H4 (cell line): Measurements from ENCODE around the gene ANO2. TPM values are rescaled to one million over a fixed set of nuclear protein-coding genes. Genes with fewer than 3 reads are reported as not detected.
"Not testable (repeated sequence)": the region's sequence is repeated elsewhere in the genome, so short reads cannot be mapped to it uniquely, and the experiment has no call there.

ENCODE experiments used
- DNase-seq: peaks from one replicate; pipeline ENCODE4 v3.0.0-alpha.2; 2015; ENCODE audit warnings: low spot score
- total RNA-seq: library from RNA; depleted of rRNA; stranded (reverse); fragments of >200 nt; shearing (Covaris generic); gene quantifications from 2 replicates; pipeline ENCODE4 v1.2.3, GENCODE V29; 2014

The ANO2 gene
- total RNA-seq, 1 experiment from 2014 or later: 0.89 TPM

DNA sequence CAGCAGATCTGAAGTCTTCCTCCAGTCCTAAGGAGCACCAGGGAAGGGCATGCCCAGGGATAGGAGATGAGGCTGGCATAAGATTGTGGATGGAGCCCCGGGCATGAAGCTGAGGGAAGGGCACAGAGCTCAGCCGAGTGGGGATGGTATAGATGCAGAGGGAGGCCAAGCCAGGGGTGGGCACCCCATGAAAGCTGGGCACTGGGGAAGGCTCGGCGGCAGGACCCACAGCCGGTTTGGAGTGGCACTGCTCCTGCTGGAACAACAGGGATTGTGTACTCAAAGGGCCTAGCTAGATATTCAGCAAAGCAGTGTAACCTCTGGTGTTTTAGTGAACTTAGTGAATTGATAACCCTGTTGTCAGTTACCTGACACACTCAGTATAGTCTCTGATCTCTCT lies 396.0 kb downstream of the ANO2 start:
- DNase-seq: no peak

DNA sequence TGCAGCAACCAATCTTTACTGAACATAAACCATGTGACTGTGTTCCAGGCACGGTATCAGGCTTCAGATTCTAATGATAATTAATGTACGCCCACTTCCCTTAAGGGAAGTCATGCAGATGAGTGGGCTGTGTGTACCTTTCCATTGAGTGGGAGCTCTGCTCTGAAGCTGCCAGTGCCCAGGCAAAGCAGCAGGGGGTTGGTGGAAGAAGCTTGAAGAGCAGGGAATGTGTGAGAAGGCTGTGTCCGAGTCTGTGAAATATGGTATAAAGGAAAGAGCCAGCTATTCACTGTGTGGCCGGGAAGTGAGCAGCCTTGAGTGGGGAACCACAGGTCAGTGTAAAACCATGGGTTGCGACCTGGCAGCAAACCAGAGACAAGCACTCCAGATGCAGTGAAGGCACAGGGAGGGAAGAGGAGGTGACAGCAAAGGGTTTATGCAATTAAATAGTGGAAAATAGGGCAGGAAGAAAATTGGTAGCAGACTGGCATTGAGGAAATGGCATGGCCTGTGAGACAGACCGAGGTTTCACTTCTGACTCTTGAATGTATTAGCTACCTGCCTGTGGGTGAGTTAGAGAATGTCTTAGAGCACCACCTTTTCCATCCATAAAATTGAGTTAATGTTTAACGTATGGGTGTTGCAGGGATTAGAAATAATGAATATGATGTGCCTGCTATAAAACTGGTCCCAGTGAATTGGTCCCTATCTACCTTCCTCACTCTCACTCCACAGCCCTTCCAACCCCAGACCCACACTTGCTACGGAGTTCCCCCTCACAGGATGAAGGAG lies 396.7 kb downstream of the ANO2 start:
- no peak for DNase-seq

DNA sequence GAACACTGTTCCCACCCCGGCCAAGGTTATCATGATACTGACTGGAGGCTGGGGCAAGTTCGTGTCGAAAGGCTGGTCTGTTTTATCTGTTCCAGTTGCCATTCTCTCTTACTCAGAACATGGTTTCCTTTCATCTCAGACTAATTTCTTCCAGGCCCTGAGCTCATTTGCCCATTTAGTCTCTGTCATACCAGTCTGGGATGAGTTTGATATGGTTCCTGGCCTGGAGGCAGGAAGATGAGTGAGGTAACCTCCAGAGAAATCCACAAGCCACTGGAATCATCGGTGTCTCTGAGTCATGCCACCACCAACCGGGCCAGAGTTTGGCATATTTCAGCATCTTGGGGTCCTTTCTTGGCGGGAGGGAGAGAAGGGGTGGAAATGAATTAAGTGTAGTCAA lies 398.4 kb downstream of the ANO2 start:
- DNase-seq: no peak

DNA sequence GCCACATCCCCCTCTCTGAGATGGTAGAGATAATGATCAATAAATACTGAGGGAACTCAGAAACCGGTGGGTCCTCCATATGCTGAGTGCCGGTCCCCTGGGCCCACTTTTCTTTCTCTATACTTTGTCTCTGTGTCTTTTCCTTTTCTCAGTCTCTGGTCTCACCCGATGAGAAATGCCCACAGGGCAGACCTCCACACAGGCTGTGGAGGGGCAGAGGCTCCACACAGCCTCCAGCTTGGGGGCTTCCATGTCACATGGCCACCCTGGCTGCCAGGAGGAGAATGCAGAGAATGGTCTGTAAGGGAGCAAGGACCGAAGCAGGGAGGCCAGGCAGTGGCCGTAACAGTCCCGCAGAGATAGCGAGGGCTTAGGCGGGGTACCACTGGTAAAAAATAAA lies 407.3 kb downstream of the ANO2 start:
- DNase-seq: no peak

- DNase-seq: not testable (repeated sequence)
Measured at GRCh38 chr12:5537026-5537615, 407.9 kb downstream of the ANO2 start.

DNA sequence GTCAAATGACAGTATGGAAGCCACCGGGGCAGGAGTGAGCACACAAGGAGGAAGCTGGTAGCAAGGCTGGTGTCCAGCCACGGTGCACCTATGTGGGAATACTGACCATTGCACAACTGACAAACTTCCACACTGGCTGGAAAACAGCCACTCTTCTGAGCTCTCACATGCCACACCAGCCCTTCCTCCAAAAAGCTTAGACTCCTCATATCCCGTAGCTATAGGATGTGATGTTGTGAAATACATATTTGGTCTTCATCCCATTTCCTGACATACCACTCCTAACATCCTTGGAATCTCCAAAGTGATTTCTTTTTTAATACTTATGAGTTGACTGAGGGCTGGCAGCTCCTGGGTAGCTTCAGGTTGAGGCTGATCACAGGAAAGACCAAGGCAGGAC lies 409.5 kb downstream of the ANO2 start:
- no peak for DNase-seq

DNA sequence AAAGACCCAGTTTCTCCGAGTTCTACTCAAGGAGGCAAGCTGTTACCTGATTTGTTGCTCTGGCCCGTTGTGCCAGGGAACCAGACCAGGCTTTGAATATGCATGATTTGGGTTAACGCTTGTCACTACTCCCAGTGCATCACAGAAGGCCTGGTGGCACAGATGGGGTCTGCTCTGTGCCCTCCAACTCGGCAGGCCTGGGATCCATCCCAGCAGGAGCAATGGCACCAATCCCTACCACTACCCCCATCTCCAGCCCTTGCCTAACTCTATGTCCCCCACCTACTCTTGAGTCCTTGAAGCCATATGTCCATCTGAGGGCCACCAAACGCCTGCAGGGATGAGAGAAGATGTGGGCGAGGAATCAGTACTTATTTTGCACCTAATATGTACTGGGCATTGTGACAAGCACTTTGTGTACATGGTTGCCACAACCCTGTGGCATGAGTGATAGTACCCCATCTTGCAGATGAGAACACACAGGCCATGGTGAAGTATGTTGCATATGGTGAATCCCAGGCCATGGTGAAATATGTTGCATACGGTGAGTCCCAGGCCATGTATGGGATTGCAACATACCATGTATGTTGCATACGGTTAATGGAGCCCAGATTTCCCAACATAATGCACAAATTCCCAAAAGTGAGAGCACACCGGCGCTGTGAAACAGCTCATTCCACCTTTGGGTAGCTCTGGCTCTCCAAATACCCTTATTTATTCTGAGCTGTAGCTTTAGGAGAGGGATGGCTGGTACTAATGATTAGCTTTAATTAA lies 410.4 kb downstream of the ANO2 start:
- DNase-seq: no peak

DNA sequence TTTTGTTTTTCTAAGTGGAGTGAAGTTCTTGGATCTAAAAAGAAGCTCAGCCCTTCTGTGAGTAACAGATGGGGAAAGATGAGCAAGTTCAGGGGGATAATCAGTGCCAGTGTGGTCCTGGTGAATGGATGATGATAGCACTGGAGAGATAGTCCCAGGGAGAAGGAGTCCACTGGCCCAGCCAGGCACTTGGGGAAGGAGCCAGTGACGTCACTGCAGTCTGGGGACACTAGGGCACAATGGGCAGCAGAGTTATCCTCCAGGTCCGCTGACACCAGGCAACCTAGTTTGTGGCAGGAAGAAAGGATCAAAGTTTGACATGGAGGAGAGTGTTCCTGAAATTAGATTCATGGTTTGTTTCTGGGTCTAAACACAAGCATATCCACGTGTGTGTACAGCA lies 411.7 kb downstream of the ANO2 start:
- DNase-seq: no peak

DNA sequence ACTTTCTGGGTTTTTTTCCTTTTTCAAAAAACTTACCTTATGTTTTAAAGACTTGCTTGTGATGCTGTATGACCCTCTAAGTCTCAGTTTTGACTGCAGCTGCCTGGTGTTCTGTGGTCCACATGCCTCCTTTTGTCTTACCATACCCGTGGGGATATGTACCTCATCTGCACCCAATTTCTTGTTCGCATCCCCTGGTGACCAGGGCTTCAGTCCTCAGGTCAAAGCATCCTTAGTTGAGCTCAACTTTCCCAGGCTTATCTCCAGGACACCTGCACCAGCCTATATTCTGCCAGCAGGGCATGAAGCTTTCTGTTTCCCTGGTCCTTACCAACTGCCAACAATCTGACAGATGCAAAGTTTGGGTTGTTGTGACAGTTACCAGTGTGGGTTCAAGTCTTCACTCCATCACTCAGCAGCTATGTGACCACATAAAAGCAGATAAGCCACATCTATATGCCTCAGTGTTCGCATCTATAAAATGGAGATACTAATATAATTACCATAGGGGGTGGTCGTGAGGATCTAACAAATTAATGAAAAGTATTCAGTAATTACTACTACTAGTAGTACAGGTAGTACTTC lies 419.2 kb downstream of the ANO2 start:
- no peak for DNase-seq

- DNase-seq: no peak
Measured at GRCh38 chr12:5524769-5525436, 420.2 kb downstream of the ANO2 start.

DNA sequence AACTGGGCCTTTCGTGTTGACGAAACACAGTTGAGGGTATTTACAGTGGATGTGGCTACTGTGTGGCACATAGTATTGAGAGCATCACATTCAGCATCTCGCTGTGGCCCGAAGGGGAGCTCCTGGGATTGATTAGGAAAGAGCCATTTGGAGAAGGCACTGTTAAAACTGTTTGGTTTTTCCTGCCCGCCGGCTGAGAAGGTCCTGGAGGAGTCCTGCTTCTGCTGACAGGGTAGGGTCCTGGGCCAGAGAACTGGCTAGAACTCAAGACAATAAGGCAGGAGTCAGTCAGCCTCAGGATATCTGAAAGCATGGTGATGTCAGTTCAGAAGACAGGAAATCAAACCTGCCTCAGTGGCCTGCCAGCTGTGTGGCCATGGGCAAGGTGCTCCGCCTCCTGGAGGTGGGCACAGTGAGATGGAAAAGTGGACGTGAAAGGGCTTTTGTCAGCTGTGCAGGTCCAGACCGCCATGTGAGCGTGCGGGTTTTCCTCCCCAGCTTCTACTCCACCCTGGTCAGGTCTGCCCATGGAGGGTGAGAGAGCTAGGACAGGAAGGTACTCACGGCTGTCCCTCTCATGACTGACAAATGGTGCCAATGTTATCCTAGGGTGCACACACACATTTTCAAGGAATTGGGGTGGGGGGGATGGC lies 420.8 kb downstream of the ANO2 start:
- no peak for DNase-seq

- DNase-seq: no peak
Measured at GRCh38 chr12:5523396-5524115, 421.5 kb downstream of the ANO2 start.

- DNase-seq: no peak
Measured at GRCh38 chr12:5522432-5523335, 422.4 kb downstream of the ANO2 start.

DNA sequence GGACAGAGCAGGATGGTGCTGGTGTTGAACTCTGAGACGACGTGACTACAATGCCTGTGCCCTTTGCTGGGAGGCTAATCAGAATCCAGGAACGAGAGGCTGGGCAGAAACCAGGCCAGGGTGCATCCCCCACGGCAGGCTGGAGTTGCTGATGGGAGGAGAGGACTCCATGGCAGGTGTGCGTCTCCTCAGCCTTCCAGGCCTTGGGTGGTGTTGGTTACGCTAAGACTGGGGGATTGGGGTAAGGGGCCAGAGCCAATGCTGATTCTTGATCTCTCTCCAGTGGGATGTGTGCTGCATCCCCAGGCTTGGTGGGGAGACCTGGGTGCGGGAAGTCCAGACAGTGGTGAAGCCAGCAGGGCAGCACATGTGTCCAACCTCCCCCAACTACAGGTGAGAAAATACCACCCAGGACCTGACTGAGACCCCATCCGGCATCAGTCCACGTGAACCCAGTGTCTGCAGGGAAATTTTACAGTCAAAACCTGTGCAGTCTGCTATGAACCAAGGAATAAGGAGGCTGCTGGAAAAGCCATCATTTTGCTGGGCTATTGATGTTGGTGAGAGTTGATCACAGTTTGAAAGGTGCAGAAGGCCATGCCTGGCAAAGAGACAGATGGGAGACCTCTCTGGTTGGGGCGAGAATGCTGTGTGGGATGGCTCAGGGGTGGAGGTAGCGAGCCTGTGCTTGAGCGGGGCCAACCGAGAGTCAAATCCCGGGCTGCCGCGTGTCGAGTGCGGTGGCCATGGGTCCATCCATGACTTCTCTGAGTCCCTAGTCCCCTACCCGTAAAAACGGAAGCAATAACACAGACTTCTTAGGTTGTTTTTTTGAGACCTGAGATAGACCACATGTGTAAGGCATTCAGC lies 423.4 kb downstream of the ANO2 start:
- DNase-seq: no peak

DNA sequence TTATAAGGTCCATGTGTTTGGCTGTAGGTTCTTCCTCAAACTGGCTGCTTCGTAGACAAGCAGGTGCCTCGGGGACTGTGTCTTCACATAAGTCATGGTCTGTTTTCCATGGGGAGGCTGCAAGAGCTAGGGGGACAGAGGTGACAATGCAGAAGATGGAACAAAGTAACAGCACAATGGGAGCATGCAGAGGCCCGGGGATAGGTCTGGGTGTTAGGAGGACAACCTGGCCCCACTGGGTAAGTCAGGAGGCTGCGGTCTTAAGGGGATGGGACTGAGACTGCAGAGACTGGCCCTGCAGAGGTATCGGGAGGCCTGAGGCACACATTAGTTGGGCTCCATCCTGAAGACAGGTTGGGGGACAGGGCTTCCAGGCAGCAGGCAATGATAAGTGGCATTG lies 424.2 kb downstream of the ANO2 start:
- DNase-seq: no peak

DNA sequence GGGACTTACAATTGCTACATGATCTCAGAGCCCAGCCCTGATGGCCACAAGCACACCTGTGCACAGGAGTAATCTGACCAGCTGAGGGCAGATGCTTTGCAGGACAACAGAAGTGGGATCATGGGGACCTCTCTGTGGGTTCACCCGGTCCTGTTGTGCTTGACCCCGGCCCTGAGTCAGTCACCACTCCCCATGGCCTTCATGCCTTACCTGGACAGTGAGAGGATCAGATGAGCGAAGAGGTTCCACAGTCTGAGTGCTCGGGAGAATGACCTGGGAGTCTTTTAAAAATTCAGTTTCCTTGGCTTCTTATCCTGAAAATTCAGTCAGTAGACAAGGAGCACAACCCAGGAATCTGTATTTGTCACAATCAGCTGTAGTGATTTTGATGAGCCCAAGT lies 425.0 kb downstream of the ANO2 start:
- no peak for DNase-seq

- no peak for DNase-seq
Measured at GRCh38 chr12:5518584-5519365, 426.3 kb downstream of the ANO2 start.
